HG02970 (cell line): Measurements from ENCODE around the gene MYMX.
A peak's percentile ranks its signal among the peaks of the same experiment; 100 is the strongest.
"Not testable (repeated sequence)": the region's sequence is repeated elsewhere in the genome, so short reads cannot be mapped to it uniquely, and the experiment has no call there.

Experiments used
- ATAC-seq: cut with Tn5 transposase; IDR thresholded peaks from one replicate; pipeline ENCODE4 v1.9.1; 2021; ENCODE audit warnings: mild to moderate bottlenecking, moderate library complexity, moderate number of reproducible peaks; ENCODE audit not compliant: unreplicated experiment, low FRiP score

The MYMX gene

DNA sequence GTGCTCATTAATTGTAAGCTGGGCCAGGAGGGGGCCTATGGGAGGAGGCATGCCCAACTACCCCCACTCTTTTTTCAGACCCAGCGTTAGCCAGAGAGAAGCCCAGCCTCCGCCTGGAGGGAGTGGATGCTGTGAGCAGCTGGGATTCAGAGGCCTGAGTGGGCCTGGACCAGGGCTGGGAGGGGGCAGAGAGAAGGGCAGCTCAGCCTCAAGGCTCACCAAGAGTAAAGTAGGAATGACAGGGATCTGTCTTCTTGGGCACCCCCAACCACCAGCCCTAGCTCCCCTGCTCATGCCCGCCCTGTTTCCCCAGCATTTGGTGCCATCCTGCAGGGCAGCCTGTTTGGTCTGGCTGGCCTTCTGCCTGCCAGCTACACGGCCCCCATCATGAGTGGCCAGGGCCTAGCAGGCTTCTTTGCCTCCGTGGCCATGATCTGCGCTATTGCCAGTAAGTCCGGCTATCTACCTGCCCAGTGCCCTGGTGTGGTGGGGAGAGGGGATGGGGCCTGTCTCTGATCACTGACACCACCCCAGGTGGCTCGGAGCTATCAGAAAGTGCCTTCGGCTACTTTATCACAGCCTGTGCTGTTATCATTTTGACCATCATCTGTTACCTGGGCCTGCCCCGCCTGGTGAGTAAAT, 13.4 kb downstream of the MYMX start:
- no peak for ATAC-seq

DNA sequence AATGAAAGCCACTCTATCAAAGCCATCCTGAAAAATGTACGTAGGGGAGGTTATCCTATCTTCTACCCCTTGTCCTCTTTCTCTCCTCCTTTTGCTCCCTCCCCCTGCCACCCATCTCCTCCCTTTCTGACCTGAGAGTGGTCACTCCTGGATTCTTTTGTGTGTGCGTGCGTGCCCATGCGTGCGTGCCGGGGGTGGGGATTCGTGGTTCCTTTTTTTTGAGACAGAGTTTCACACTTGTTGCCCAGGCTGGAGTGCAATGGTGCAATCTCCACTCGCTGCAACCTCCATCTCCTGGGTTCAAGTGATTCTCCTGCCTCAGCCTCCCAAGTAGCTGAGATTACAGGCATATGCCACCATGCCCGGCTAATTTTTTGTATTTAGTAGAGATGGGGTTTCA, 14.7 kb downstream of the MYMX start:
- ATAC-seq = not testable (repeated sequence)

DNA sequence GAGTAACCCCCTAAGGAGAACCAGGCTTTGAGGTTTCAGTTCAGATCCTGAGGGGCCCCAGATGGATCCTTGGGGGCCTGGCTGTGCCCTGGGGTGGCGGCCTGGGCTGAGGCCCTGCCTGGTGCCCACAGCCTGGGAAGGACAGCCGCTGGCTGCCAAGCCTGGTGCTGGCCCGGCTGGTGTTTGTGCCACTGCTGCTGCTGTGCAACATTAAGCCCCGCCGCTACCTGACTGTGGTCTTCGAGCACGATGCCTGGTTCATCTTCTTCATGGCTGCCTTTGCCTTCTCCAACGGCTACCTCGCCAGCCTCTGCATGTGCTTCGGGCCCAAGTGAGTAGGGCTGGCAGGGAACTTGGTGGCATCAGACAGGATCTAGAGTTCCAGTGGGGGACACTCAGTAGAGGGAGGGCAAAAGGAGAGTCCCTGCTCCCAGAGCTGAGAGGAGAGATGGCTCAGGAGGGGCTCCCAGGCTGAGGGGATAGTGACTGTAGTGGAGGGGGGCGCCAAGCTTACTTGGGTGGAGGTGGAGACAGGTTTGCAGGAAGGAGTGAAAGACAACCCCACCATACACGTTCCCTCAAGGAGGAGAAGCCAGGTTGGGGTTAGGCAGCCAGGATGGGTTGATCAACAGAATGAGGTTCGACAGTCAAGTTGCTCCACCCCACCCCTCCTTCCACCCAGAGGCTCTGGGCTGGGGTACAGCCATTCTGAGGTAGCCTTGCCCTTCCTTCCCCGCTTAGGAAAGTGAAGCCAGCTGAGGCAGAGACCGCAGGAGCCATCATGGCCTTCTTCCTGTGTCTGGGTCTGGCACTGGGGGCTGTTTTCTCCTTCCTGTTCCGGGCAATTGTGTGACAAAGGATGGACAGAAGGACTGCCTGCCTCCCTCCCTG, 16.2 kb downstream of the MYMX start:
- no peak for ATAC-seq

DNA sequence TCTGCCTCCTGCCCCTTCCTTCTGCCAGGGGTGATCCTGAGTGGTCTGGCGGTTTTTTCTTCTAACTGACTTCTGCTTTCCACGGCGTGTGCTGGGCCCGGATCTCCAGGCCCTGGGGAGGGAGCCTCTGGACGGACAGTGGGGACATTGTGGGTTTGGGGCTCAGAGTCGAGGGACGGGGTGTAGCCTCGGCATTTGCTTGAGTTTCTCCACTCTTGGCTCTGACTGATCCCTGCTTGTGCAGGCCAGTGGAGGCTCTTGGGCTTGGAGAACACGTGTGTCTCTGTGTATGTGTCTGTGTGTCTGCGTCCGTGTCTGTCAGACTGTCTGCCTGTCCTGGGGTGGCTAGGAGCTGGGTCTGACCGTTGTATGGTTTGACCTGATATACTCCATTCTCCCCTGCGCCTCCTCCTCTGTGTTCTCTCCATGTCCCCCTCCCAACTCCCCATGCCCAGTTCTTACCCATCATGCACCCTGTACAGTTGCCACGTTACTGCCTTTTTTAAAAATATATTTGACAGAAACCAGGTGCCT, 16.9 kb downstream of the MYMX start:
- no peak for ATAC-seq

DNA sequence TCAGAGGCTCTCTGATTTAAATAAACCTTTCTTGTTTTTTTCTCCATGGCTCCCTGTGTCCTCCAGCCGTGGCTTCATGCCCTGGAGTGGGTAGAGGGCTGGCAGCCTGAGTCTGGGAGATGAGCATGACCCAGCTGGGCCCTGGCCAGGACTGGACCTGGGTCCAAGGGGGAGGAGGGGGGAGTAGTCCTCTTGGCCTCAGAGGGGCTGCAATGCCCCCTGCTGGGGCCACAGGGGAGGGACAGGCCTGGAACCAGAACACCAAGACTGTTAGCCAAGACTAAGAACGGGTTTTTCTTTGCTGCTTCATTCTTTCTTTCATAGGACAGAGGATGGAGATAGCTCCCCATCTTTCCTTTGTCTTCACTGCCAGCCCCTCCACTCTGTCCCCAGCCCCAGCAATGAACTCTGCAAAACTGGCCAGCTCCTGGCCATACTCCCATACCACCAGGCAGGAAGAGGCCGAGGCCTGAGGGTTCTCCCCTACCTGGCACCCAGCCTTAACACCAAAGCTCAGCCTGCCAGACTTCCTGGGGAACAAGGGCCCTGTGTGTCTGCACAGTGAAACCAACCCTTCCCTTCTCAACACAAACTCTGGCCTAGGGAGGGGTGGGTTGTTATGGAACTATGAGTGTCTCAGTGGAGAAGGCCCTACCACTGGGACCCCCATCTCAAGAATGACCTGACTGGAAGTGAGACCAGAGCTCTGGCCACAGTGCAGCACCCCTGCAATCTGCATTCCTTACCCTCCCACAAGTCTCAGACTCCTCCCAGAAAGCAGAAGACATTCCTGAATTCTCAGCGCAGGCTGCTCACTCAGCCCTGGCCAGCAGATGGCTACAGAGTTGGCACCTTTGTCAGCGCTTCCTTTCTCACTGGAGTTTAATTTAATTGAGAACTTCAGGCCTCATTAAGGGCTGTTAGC, 17.6 kb downstream of the MYMX start:
- no peak for ATAC-seq

DNA sequence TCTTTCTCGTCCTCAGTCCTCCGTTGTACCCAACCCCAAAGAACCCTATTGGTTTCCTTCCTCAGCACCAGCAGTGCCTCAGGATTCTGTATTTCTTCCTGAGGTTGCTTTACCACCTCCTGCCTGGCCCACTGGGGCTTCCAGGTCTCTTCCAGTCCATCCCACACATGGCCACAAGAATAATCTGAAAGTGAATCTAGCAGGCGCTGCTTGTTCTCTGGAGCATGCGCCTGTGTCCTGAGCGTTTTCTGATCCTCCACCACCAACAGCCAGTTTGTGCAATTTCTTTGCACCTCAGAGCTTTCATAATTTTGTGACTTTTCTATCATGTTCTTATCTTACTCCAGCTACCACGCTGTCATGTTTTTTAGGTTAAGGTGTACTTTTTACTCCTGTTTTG, 18.5 kb downstream of the MYMX start:
- no peak for ATAC-seq

DNA sequence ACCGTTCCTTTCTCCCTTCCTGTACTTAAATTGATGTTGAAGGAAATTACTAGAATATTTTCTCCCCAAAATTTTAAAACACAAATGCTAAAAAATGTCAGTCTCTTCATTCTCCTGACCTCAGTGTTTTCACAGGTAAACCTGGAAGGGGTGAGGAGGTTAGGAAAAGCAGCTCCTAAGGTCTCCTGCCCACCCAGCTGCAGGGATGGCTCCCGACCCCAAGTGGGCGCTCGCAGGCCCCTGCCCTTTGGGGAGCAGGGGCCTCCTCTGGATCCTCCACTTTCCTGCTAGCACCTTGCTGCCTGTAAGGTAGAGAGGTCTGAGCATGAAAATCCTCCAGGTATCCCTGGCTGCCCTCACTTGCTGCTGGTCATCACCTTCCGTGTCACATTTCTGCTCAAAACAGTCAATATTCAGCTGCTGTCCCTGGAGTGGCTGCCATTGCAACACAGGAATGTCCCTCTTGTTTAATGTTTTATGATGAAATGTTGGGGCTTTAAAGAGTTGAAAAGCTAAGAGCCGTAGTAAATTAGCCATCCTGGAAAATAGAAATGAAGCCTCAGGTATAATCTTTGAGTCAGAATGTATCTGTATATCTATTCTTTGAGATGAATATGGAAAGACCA, 19.3 kb downstream of the MYMX start:
- ATAC-seq = no peak

DNA sequence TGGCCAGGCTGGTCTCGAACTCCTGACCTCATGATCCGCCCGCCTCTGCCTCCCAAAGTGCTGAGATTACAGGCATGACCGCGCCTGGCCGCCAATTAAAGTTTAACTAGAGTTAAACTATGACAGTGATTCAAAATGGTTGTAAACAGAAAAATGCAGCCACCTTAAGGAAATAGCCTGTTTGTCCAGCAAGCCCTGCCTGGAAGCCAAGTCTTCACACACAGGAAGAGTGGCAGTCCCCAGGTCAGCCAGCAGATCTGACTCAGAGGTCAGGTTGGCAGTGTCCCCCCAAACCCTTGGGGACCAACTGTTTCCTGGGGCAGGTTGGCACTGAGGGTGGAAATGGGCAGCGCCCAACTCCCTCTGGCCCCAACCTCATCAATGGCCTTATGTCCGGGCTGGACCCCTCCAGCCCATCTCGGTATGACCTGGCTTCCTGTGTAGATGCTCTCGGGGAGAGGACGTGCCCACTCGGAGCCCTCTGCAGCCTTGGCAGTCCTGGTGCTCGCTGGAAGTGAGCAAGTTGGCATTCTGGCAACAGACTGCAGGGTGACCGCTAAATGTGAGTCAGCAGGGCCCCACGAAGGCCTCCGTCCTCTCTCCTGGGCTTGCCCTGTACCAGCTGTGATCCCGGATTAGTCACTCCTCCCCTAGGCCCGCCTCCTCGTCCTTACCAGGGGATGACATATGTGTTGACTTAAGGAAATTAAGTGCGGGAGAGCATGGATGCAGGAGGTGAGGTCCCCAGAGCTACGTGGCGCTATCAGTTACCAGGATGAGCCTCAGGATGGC, 20.5 kb downstream of the MYMX start:
- ATAC-seq = no peak

DNA sequence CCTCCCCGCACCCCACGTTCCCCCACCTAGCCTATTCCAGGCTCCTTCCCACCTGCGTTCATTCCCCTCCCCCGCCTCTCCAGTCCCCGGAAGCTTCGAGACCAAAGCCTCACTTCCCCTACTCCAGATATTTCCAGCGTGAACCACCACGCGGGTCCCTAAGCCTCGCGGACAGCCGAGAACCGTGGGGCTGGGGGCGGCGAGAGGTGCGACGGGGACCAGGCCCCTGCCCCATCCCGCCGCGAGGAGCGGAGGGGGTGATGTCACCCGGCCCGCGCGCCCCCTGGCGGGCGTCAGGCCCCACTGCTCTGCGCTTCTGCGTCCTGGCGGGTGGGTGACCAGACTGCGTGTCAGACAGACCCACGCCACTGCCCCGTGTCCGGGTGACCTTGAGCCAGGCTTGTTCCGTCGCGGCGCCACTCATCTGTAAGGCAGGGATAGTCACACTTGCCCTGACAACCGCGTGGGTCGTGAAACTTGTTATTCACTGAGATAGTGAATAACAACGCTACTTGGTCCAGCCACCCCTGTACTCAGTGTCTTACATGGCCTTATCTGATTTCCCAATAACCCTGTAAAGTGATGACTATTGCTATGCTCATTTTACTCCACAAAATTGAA, 21.2 kb downstream of the MYMX start:
- peak; percentile 73 for ATAC-seq

DNA sequence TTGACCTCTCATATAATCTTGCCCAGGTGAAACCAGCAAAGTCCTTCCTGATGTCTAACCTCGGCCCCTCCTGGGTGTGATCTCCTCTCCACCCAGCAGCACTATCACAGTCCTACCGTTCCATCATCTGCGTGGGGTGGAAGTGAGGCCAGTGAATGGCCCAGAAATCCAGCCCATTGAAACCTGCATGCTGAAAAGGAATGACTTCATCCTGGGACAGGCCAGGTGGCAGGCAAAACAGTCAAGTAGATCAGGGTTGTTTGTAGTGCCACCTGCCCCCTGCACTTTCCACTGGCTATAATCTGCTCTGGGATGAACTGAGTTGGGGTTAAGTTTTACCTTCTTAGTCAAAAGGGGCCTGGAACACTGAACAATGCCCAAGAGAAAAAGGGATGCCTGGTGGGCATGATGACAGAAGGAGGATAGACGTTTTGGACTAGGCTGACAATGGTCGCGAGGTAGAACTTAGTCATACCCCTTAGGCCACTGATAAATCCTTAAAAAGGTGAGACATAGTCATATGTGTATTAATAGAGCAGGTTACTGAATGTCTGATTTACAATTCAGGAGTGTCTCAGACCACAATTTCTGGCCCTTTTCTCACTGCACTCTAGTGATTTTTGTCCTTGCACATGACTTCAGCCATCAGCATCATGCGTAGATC, 22.1 kb downstream of the MYMX start:
- ATAC-seq = no peak

DNA sequence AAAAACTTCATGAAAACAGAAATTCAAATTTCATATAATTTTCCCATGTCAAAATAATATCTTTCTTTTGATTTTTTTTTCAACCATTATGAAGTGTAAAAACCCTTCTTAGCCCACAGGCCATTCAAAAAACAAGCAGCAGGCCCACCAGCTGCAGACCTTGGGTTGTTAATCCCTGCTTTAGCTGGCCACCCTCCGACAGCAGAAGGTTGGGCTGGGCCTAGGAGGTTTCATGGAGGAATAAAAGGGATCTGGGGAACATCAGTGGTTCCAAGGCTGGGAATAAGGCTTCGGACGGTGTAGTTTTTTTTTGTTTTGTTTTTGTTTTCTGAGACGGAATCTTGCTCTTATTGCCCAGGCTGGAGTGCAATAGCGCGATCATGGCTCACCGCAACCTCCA, 26.6 kb downstream of the MYMX start:
- no peak for ATAC-seq

DNA sequence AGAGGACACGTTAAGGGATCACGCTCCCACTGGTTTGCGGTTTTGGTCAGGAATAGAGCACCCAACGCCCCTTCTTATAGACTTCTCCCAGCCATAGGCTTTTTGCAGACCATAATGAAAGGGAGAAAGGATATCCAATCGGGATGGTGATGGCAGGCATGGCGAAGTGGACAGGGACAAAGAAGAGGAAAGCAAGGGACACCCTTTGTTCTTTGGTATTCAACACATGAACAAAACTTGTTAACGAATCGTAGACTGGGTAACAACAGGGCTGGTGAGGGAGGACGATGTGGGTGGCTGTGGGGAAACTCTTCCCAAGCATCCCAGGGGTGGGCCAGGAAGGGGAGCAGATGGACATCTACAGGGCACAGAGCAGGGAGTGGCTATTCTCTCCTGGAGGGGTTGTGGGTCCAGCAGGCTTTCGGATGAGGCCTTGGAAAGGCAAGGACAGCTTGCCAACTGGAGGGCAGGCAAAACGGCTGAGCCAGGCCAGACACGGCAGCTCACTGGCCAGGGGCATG, 28.7 kb downstream of the MYMX start:
- no peak for ATAC-seq

DNA sequence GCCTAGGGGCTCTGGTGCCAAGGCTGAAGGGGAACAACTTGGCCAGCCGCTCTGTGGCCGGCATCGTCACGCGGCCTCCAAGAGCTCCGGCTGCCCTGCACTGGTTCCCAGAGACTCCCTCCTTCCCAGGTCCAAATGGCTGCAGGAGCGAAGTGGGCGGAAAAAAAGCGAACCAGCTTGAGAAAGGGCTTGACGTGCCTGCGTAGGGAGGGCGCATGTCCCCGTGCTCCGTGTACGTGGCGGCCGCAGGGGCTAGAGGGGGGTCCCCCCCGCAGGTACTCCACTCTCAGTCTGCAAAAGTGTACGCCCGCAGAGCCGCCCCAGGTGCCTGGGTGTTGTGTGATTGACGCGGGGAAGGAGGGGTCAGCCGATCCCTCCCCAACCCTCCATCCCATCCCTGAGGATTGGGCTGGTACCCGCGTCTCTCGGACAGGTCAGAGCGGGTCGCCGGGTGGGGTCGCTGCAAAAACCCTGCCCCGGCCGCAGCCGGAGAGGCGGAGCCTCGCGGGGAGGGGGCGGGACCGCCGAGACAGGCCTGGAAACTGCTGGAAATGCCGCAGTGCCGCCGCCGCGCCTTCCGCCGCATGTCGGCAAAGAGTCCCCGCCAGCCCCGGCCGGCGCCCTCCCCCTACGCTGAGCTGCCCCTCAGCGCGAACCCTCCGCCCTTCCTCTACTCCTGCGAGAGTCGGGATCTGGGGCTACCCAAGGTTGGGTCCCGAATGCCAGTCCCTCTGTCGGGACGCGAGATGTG, 29.4 kb downstream of the MYMX start:
- peak; percentile 41 for ATAC-seq

DNA sequence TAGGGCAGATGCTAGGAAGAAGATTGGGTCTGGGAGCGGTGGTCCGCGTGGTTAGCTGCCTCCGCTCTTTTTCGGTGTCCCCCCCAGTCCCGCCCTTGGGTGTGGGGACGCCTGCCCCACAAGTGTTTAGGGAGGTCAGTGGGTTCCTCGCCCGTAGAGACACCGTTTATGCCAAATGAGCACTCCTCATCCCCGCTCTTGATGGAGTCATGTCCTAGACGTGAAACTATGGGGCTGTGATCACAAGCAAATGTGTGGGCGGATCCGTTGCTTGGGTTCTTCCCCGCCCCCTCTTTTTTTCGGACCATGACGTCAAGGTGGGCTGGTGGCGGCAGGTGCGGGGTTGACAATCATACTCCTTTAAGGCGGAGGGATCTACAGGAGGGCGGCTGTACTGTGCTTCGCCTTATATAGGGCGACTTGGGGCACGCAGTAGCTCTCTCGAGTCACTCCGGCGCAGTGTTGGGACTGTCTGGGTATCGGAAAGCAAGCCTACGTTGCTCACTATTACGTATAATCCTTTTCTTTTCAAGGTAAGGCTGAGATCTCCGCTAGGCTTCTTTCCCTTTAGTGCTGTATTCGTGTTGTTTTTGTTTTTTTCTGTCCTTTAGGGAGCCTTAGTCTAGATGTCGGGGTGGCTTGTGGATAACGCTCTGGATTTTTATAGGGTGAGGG, 30.1 kb downstream of the MYMX start, which contains the start of gene HSP90AB1:
TSS of gene HSP90AB1 (plus strand) at position 439 of the 675 bp plus-strand sequence. CDS start 1,529 bp downstream, outside the sequence.
- ATAC-seq = peak; percentile 67

DNA sequence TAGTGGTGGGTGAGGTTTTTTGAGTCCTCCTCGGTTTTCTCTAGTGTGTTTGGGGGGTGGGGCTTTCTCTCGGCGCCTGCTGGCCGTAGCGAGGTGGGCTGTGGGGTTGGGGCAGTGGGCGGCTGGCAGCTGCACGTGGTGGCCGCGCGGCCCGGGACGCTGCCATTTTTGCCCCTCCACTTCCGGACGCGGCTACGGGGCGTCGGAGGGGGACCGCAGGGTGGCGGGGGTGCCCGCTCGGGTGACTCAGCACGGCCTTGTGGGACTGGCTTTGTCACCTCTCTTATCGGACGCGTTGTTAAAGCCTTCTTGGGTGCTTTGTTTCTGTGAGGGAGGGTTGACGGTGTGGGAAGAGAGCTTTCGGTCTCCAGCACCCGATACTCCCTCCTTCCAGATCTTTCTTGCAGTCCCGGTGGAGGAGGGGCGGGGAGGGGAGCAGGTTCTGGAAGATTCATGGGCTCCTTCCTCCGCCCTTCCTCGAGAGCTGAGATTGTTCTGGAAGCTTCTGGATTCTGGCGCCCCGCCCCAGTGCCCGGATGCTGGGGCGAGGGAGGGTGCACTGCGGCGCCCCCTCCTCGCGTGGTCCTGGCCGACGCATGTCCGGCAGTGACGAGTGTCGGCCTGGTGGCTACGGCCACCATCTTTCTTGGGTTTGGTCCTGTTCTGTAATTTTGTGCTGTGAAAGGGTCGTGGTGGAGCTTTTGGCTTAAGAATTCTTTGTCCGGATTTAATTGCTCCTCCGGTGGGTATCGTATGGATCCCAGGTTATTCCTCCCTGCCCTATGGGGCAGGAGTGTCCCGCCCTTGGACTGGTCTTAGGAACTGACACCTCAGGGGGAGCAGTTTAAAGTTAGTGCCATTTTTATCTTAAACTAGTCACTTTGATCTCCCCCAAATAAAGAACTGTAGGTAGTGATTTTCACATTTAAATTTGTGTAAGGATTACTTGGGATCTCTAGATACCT, 30.9 kb downstream of the MYMX start:
- peak; percentile 29 for ATAC-seq

DNA sequence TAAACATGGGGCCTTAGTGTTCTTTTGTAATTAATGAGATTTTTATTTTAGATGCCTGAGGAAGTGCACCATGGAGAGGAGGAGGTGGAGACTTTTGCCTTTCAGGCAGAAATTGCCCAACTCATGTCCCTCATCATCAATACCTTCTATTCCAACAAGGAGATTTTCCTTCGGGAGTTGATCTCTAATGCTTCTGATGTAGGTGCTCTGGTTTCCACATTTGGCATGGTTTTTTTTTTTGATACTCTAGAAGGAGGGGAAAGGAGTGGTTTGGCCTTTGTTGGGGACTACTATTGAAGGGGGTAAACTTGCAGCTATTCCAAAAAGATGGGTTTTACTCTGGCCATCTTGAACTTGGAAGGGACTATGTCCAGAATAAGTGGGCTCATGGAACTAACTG, 31.9 kb downstream of the MYMX start:
- ATAC-seq = no peak
